ENCODE results near the gene PLAC1. TPM values are rescaled to one million over a fixed set of nuclear protein-coding genes. Genes with fewer than 3 reads are reported as not detected.

PLAC1 gene
- total and polyA plus RNA-seq, 2 experiments from 2014 or later, result 0.50 to 0.83 TPM

DNA sequence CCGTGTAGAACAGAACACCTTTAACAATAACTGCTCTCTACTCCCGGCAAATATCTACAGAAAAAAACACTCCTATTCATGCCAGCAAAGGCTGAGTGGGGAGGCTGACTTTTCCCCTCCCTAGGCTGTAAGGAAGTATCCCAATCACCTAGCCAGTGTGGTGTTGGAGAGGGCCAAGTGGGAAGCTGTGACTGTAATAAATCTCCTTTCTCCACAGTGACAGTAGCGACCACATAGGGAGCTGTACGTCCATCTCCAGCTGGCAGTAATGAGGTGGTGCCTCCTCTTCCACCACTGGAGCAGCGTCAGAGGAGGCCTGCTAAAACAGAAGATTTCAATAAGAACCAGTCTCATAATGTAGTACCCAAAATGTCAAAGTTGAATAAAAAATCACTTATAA is 47.9 kb upstream of the PLAC1 start:
- no peak overlapping the region for H3K4me3 ChIP-seq
- TF ChIP-seq, protein P1, sequence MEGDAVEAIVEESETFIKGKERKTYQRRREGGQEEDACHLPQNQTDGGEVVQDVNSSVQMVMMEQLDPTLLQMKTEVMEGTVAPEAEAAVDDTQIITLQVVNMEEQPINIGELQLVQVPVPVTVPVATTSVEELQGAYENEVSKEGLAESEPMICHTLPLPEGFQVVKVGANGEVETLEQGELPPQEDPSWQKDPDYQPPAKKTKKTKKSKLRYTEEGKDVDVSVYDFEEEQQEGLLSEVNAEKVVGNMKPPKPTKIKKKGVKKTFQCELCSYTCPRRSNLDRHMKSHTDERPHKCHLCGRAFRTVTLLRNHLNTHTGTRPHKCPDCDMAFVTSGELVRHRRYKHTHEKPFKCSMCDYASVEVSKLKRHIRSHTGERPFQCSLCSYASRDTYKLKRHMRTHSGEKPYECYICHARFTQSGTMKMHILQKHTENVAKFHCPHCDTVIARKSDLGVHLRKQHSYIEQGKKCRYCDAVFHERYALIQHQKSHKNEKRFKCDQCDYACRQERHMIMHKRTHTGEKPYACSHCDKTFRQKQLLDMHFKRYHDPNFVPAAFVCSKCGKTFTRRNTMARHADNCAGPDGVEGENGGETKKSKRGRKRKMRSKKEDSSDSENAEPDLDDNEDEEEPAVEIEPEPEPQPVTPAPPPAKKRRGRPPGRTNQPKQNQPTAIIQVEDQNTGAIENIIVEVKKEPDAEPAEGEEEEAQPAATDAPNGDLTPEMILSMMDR (conservative IDR thresholded peaks at IDR 0.05; ENCODE audit: low read depth in 2 of 2), result no peak
- TF ChIP-seq ZNF331 (CRISPR knock-in tag; IDR thresholded peaks at IDR 0.05; ENCODE audit: low read depth), result no peak
- TF ChIP-seq, protein P2, sequence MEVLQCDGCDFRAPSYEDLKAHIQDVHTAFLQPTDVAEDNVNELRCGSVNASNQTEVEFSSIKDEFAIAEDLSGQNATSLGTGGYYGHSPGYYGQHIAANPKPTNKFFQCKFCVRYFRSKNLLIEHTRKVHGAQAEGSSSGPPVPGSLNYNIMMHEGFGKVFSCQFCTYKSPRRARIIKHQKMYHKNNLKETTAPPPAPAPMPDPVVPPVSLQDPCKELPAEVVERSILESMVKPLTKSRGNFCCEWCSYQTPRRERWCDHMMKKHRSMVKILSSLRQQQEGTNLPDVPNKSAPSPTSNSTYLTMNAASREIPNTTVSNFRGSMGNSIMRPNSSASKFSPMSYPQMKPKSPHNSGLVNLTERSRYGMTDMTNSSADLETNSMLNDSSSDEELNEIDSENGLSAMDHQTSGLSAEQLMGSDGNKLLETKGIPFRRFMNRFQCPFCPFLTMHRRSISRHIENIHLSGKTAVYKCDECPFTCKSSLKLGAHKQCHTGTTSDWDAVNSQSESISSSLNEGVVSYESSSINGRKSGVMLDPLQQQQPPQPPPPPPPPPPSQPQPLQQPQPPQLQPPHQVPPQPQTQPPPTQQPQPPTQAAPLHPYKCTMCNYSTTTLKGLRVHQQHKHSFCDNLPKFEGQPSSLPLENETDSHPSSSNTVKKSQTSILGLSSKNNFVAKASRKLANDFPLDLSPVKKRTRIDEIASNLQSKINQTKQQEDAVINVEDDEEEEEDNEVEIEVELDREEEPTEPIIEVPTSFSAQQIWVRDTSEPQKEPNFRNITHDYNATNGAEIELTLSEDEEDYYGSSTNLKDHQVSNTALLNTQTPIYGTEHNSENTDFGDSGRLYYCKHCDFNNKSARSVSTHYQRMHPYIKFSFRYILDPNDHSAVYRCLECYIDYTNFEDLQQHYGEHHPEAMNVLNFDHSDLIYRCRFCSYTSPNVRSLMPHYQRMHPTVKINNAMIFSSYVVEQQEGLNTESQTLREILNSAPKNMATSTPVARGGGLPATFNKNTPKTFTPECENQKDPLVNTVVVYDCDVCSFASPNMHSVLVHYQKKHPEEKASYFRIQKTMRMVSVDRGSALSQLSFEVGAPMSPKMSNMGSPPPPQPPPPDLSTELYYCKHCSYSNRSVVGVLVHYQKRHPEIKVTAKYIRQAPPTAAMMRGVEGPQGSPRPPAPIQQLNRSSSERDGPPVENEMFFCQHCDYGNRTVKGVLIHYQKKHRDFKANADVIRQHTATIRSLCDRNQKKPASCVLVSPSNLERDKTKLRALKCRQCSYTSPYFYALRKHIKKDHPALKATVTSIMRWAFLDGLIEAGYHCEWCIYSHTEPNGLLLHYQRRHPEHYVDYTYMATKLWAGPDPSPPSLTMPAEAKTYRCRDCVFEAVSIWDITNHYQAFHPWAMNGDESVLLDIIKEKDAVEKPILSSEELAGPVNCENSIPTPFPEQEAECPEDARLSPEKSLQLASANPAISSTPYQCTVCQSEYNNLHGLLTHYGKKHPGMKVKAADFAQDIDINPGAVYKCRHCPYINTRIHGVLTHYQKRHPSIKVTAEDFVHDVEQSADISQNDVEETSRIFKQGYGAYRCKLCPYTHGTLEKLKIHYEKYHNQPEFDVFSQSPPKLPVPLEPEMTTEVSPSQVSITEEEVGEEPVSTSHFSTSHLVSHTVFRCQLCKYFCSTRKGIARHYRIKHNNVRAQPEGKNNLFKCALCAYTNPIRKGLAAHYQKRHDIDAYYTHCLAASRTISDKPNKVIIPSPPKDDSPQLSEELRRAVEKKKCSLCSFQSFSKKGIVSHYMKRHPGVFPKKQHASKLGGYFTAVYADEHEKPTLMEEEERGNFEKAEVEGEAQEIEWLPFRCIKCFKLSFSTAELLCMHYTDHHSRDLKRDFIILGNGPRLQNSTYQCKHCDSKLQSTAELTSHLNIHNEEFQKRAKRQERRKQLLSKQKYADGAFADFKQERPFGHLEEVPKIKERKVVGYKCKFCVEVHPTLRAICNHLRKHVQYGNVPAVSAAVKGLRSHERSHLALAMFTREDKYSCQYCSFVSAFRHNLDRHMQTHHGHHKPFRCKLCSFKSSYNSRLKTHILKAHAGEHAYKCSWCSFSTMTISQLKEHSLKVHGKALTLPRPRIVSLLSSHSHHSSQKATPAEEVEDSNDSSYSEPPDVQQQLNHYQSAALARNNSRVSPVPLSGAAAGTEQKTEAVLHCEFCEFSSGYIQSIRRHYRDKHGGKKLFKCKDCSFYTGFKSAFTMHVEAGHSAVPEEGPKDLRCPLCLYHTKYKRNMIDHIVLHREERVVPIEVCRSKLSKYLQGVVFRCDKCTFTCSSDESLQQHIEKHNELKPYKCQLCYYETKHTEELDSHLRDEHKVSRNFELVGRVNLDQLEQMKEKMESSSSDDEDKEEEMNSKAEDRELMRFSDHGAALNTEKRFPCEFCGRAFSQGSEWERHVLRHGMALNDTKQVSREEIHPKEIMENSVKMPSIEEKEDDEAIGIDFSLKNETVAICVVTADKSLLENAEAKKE (CRISPR knock-in tag; IDR thresholded peaks at IDR 0.05), result no peak
- TF ChIP-seq POLR2AphosphoS5 (IDR thresholded peaks at IDR 0.05; ENCODE audit: low read depth), result no peak
- TF ChIP-seq, protein P3, sequence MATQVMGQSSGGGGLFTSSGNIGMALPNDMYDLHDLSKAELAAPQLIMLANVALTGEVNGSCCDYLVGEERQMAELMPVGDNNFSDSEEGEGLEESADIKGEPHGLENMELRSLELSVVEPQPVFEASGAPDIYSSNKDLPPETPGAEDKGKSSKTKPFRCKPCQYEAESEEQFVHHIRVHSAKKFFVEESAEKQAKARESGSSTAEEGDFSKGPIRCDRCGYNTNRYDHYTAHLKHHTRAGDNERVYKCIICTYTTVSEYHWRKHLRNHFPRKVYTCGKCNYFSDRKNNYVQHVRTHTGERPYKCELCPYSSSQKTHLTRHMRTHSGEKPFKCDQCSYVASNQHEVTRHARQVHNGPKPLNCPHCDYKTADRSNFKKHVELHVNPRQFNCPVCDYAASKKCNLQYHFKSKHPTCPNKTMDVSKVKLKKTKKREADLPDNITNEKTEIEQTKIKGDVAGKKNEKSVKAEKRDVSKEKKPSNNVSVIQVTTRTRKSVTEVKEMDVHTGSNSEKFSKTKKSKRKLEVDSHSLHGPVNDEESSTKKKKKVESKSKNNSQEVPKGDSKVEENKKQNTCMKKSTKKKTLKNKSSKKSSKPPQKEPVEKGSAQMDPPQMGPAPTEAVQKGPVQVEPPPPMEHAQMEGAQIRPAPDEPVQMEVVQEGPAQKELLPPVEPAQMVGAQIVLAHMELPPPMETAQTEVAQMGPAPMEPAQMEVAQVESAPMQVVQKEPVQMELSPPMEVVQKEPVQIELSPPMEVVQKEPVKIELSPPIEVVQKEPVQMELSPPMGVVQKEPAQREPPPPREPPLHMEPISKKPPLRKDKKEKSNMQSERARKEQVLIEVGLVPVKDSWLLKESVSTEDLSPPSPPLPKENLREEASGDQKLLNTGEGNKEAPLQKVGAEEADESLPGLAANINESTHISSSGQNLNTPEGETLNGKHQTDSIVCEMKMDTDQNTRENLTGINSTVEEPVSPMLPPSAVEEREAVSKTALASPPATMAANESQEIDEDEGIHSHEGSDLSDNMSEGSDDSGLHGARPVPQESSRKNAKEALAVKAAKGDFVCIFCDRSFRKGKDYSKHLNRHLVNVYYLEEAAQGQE (IDR thresholded peaks at IDR 0.05; ENCODE audit: unreplicated experiment), result no peak
- no peak for TF ChIP-seq ETS1 (IDR thresholded peaks at IDR 0.05)
- no peak for TF ChIP-seq JUNB (IDR thresholded peaks at IDR 0.05; ENCODE audit: unreplicated experiment)
- no peak for TF ChIP-seq EZH2phosphoT487 (IDR thresholded peaks at IDR 0.05; ENCODE audit: unreplicated experiment)
- TF ChIP-seq CREB1 (CRISPR knock-in tag; IDR thresholded peaks at IDR 0.05; ENCODE audit: low read depth), result no peak
- TF ChIP-seq STAT1 (IDR thresholded peaks at IDR 0.05; ENCODE audit: unreplicated experiment), result no peak
- no peak for TF ChIP-seq NANOG (IDR thresholded peaks at IDR 0.05; ENCODE audit: borderline replicate concordance)
- no peak for TF ChIP-seq EZH2 (IDR thresholded peaks at IDR 0.05; ENCODE audit: low read depth, unreplicated experiment)
- Mint-ChIP-seq H3K27me3 (ENCODE audit: insufficient read depth, low read depth, poor library complexity) (peaks cover 2% of the 10 kb centered on the region), H3K4me1 (no peaks in the 10 kb centered on the region), H3K36me3 (ENCODE audit: low read depth) (no peaks in the 10 kb centered on the region), H3K9me3 (no peaks in the 10 kb centered on the region; the same call in 2 of the 3 replicates), H3K27ac (no peak overlapping the region), H3K4me3 (no peak overlapping the region)
- no peaks in the 10 kb centered on the region for H3F3A ChIP-seq (replicated peaks; ENCODE audit: low read depth)
- H3K9me2 ChIP-seq (ENCODE audit: insufficient read depth), result no peaks in the 10 kb centered on the region
- DNase-seq (ENCODE audit: low spot score) (no peak), ATAC-seq (no peak)
- no peaks in the 10 kb centered on the region for H3K27me3 ChIP-seq (ENCODE audit: insufficient read depth)
- H3K4me2 ChIP-seq, result no peak overlapping the region
- H3K27ac ChIP-seq (ENCODE audit: low read depth), result no peak overlapping the region
- no peaks in the 10 kb centered on the region for H4K20me1 ChIP-seq (replicated peaks; ENCODE audit: insufficient read depth)
- no peak overlapping the region for H2AFZ ChIP-seq
- H3K79me2 ChIP-seq (replicated peaks; ENCODE audit: insufficient read depth), result no peaks in the 10 kb centered on the region
- no peaks in the 10 kb centered on the region for H3K4me1 ChIP-seq (ENCODE audit: insufficient read depth)
- H3K36me3 ChIP-seq (ENCODE audit: insufficient read depth), result no peaks in the 10 kb centered on the region
